GM12878 (cell line): ENCODE results near the gene STAT3.

ENCODE experiments used
- EZH2 ChIP-seq: IDR thresholded peaks from 2 replicates; pipeline ENCODE4 v1.6.1; 2012; ENCODE audit warnings: low read depth, mild to moderate bottlenecking, control low read depth, inconsistent platforms, low read length, borderline replicate concordance; ENCODE audit not compliant: control insufficient read depth
- IRF3 ChIP-seq: fragments of 450-650 bp; IDR thresholded peaks from 2 replicates; pipeline ENCODE4 v1.6.1; 2014; ENCODE audit warnings: mild to moderate bottlenecking
- SMAD1 ChIP-seq: fragments of 450-650 bp; IDR thresholded peaks from 2 replicates; pipeline ENCODE4 v1.6.1; 2018; ENCODE audit warnings: mild to moderate bottlenecking, low read depth; ENCODE audit not compliant: partially characterized antibody
- TCF7 ChIP-seq: IDR thresholded peaks from 2 replicates; pipeline ENCODE4 v1.6.1; 2014; ENCODE audit warnings: antibody characterized with exemption, borderline replicate concordance
- USF2 ChIP-seq: IDR thresholded peaks from 2 replicates; pipeline ENCODE4 v1.6.1; 2011; ENCODE audit warnings: low read depth, low read length, improper control_type of control experiment, borderline replicate concordance
- TF ChIP-seq, protein P1 (sequence below), 3 experiments: IDR thresholded peaks in 2 of 3; conservative IDR thresholded peaks in 1 of 3; 2 replicates each; pipeline ENCODE4 v1.5.1; 2011; ENCODE audit warnings: low read depth in 3 of 3, low read length in 3 of 3, mild to moderate bottlenecking in 3 of 3, control low read depth in 2 of 3, moderate library complexity in 2 of 3, inconsistent platforms in 1 of 3, mixed read lengths in 1 of 3; ENCODE audit not compliant: control insufficient read depth in 2 of 3, insufficient read depth in 1 of 3; ENCODE audit errors: extremely low read depth in 1 of 3

- TF ChIP-seq, protein P1, sequence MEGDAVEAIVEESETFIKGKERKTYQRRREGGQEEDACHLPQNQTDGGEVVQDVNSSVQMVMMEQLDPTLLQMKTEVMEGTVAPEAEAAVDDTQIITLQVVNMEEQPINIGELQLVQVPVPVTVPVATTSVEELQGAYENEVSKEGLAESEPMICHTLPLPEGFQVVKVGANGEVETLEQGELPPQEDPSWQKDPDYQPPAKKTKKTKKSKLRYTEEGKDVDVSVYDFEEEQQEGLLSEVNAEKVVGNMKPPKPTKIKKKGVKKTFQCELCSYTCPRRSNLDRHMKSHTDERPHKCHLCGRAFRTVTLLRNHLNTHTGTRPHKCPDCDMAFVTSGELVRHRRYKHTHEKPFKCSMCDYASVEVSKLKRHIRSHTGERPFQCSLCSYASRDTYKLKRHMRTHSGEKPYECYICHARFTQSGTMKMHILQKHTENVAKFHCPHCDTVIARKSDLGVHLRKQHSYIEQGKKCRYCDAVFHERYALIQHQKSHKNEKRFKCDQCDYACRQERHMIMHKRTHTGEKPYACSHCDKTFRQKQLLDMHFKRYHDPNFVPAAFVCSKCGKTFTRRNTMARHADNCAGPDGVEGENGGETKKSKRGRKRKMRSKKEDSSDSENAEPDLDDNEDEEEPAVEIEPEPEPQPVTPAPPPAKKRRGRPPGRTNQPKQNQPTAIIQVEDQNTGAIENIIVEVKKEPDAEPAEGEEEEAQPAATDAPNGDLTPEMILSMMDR (IDR thresholded peaks at IDR 0.05 in 2 of 3, conservative IDR thresholded peaks at IDR 0.05 in 1 of 3; ENCODE audit: control insufficient read depth in 2 of 3, extremely low read depth in 1 of 3, insufficient read depth in 1 of 3, low read depth in 3 of 3, low read length in 3 of 3) = no peak
- no peak for TF ChIP-seq SMAD1
- no peak for TF ChIP-seq TCF7
- no peak for TF ChIP-seq IRF3
- no peak for TF ChIP-seq EZH2
- TF ChIP-seq USF2 = no peak
Measured at GRCh38 chr17:42421507-42422338, 33.5 kb upstream of the STAT3 start.
